Esophagus muscularis mucosa (tissue), 2 donors: ENCODE data around the gene DMAC2L.

Experiments
- POLR2A ChIP-seq: fragments of 450-650 bp; IDR thresholded peaks from one replicate; pipeline ENCODE4 v1.6.1; 2017; ENCODE audit warnings: antibody characterized with exemption, moderate library complexity, mild to moderate bottlenecking, low read depth
- POLR2AphosphoS5 ChIP-seq, 2 donors: sonication (generic); formaldehyde crosslinking; IDR thresholded peaks; one replicate each; pipeline ENCODE4 v1.6.1; 2017; ENCODE audit warnings: antibody characterized with exemption in 2 of 2

DNA sequence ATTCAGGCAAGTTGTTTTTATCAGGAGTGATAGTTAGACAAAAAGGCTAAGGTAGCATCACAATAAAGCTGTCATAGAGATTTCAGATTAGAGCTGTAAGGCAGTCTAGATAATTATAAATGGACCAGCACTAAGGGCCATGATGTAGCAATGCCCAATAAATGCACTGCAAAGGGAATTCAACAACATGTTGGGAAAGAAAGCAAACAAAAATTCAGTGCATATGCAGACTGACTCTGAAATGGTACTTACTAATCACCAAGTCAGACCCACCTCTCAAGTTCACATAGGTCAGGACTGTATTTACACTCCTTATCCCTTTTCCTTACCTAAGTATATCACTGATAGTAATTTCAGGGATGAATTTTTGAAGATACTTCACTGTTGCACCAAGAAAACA lies 47.1 kb upstream of the DMAC2L start:
- TF ChIP-seq POLR2AphosphoS5 (IDR thresholded peaks at IDR 0.05) = no peak
- no peak for TF ChIP-seq POLR2A
